Neural progenitor cell (in vitro differentiated cells): ENCODE measurements around the gene MDP1.

Experiments used
- EZH2phosphoT487 ChIP-seq: fragments of 200-600 bp; sonication (generic); IDR thresholded peaks from 2 replicates; pipeline ENCODE4 v1.6.1; 2017; ENCODE audit warnings: antibody characterized with exemption
- TF ChIP-seq, protein P1 (sequence below): fragments of 200-600 bp; sonication (generic); IDR thresholded peaks from 2 replicates; pipeline ENCODE4 v1.5.1; 2017; ENCODE audit warnings: antibody characterized with exemption, mild to moderate bottlenecking

DNA sequence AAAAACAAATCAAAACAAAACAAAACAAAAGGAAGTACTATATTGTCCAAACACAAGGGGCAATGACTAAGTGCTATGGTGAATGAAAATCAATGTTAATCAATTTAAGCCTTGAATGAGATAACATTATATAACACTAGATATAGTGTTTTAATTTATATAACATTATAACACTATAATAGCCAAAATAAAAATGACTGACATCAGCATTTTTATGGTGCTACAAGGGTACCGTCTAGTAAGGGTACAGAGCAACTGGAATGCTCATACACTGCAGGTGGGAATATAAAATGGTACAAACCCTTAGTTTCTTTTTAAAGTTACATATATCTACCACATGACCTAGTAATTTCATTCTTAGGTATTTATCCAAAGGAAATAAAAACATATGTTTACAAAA lies 10.6 kb upstream of the MDP1 start:
- TF ChIP-seq, protein P1, sequence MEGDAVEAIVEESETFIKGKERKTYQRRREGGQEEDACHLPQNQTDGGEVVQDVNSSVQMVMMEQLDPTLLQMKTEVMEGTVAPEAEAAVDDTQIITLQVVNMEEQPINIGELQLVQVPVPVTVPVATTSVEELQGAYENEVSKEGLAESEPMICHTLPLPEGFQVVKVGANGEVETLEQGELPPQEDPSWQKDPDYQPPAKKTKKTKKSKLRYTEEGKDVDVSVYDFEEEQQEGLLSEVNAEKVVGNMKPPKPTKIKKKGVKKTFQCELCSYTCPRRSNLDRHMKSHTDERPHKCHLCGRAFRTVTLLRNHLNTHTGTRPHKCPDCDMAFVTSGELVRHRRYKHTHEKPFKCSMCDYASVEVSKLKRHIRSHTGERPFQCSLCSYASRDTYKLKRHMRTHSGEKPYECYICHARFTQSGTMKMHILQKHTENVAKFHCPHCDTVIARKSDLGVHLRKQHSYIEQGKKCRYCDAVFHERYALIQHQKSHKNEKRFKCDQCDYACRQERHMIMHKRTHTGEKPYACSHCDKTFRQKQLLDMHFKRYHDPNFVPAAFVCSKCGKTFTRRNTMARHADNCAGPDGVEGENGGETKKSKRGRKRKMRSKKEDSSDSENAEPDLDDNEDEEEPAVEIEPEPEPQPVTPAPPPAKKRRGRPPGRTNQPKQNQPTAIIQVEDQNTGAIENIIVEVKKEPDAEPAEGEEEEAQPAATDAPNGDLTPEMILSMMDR = no peak
- no peak for TF ChIP-seq EZH2phosphoT487
